WERI-Rb-1 (cell line): Measurements from ENCODE around the gene ROCK2.
"Not testable (repeated sequence)": the region's sequence is repeated elsewhere in the genome, so short reads cannot be mapped to it uniquely, and the experiment has no call there.

ENCODE experiments used
- DNase-seq: peaks from one replicate; pipeline ENCODE4 v3.0.0-alpha.2; 2020
- H3K27ac ChIP-seq: fragments of 250-450 bp; sonication (Bioruptor Pico); 2 replicates; pipeline ENCODE4 v1.5.1; 2020; ENCODE audit warnings: mild to moderate bottlenecking, moderate library complexity
- H3K27me3 ChIP-seq: fragments of 250-450 bp; sonication (Bioruptor Pico); 2 replicates; pipeline ENCODE4 v1.5.1; 2021; ENCODE audit warnings: mild to moderate bottlenecking, low read depth, moderate library complexity; ENCODE audit not compliant: insufficient read depth, severe bottlenecking
- H3K36me3 ChIP-seq: fragments of 250-450 bp; sonication (Bioruptor Pico); 2 replicates; pipeline ENCODE4 v1.5.1; 2020; ENCODE audit warnings: mild to moderate bottlenecking, moderate library complexity
- H3K4me3 ChIP-seq: 2 replicates; pipeline ENCODE4 v1.5.1; 2011; ENCODE audit warnings: low read depth, mild to moderate bottlenecking, control low read depth, low read length
- H3K9me3 ChIP-seq: fragments of 250-450 bp; sonication (Bioruptor Pico); 2 replicates; pipeline ENCODE4 v1.5.1; 2021; ENCODE audit warnings: mild to moderate bottlenecking, moderate library complexity; ENCODE audit not compliant: severe bottlenecking
- TF ChIP-seq, protein P1 (sequence below): IDR thresholded peaks from 2 replicates; pipeline ENCODE4 v1.5.1; 2011; ENCODE audit warnings: low read depth, mild to moderate bottlenecking, control low read depth, inconsistent platforms, low read length

ROCK2 gene

GRCh38 chr2:11177871-11178690 lies 166.4 kb downstream of the ROCK2 start:
- TF ChIP-seq, protein P1, sequence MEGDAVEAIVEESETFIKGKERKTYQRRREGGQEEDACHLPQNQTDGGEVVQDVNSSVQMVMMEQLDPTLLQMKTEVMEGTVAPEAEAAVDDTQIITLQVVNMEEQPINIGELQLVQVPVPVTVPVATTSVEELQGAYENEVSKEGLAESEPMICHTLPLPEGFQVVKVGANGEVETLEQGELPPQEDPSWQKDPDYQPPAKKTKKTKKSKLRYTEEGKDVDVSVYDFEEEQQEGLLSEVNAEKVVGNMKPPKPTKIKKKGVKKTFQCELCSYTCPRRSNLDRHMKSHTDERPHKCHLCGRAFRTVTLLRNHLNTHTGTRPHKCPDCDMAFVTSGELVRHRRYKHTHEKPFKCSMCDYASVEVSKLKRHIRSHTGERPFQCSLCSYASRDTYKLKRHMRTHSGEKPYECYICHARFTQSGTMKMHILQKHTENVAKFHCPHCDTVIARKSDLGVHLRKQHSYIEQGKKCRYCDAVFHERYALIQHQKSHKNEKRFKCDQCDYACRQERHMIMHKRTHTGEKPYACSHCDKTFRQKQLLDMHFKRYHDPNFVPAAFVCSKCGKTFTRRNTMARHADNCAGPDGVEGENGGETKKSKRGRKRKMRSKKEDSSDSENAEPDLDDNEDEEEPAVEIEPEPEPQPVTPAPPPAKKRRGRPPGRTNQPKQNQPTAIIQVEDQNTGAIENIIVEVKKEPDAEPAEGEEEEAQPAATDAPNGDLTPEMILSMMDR = no peak
- no peak overlapping the region for H3K4me3 ChIP-seq
- DNase-seq = no peak
- H3K27me3 ChIP-seq = no peaks in the 10 kb centered on the region
- H3K36me3 ChIP-seq = peaks cover 5% of the 10 kb centered on the region
- no peak overlapping the region for H3K27ac ChIP-seq
- no peaks in the 10 kb centered on the region for H3K9me3 ChIP-seq

GRCh38 chr2:11175293-11175795 lies 169.1 kb downstream of the ROCK2 start:
- DNase-seq = no peak

GRCh38 chr2:11174222-11174621 lies 170.2 kb downstream of the ROCK2 start:
- Histone ChIP-seq H3K9me3 (no peaks in the 10 kb centered on the region), H3K36me3 (no peaks in the 10 kb centered on the region), H3K27ac (no peak overlapping the region), H3K4me3 (no peak overlapping the region), H3K27me3 (no peaks in the 10 kb centered on the region)
- TF ChIP-seq, protein P1 = no peak
- DNase-seq = no peak

More at GRCh38 chr2:11175293-11175795, 169.1 kb downstream of the ROCK2 start:
- Histone ChIP-seq H3K9me3 (no peaks in the 10 kb centered on the region), H3K27ac (no peak overlapping the region), H3K27me3 (no peaks in the 10 kb centered on the region), H3K4me3 (no peak overlapping the region), H3K36me3 (no peaks in the 10 kb centered on the region)
- TF ChIP-seq, protein P1 = no peak

- no peaks in the 10 kb centered on the region for H3K9me3 ChIP-seq
- H3K36me3 ChIP-seq = no peaks in the 10 kb centered on the region
- no peak overlapping the region for H3K27ac ChIP-seq
- no peak overlapping the region for H3K4me3 ChIP-seq
- TF ChIP-seq, protein P1 = no peak
- no peaks in the 10 kb centered on the region for H3K27me3 ChIP-seq
- no peak for DNase-seq
These were observed 175.1 kb downstream of the ROCK2 start for GRCh38 chr2:11169333-11169732.

GRCh38 chr2:11168488-11168887 lies 175.9 kb downstream of the ROCK2 start:
- no peak overlapping the region for H3K4me3 ChIP-seq
- no peak for DNase-seq
- TF ChIP-seq, protein P1 = no peak
- no peak overlapping the region for H3K27ac ChIP-seq
- no peaks in the 10 kb centered on the region for H3K27me3 ChIP-seq
- H3K9me3 ChIP-seq = no peaks in the 10 kb centered on the region
- H3K36me3 ChIP-seq = no peaks in the 10 kb centered on the region

DNA sequence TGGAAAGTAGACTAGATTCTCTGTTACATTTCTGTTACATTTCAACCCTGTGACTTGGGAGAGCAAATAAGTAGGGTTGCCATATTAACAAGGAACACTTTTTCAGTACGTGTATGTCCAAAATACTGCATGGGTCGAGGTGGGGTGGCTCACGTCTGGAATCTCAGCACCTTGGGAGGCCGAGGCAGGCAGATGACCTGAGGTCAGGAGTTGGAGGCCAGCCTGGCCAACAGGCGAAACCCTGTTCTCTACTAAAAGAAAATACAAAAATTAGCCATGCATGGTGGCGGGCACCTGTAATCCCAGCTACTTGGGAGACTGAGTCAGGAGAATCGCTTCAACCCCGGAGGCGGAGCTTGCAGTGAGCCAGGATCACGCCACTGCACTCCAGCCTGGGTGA lies 178.0 kb downstream of the ROCK2 start:
- Histone ChIP-seq H3K27ac (no peak overlapping the region), H3K4me3 (no peak overlapping the region), H3K9me3 (no peaks in the 10 kb centered on the region), H3K27me3 (no peaks in the 10 kb centered on the region), H3K36me3 (no peaks in the 10 kb centered on the region)
- TF ChIP-seq, protein P1 = no peak
- DNase-seq = no peak

GRCh38 chr2:11165046-11165445 lies 179.4 kb downstream of the ROCK2 start:
- H3K36me3 ChIP-seq = not testable (repeated sequence)

More at GRCh38 chr2:11165046-11165445, 179.4 kb downstream of the ROCK2 start:
- not testable (repeated sequence) for H3K4me3 ChIP-seq, H3K9me3 ChIP-seq, DNase-seq, H3K27ac ChIP-seq, H3K27me3 ChIP-seq
